Stimulated activated CD8-positive, alpha-beta memory T cell treated with anti-CD3 and anti-CD28 coated beads, Interleukin-15, amount 100 ng/mL, for 48 hours (primary cell): Measurements from ENCODE around the gene BOK.
"Not testable (repeated sequence)": the region's sequence is repeated elsewhere in the genome, so short reads cannot be mapped to it uniquely, and the experiment has no call there.

Source experiments
- DNase-seq, 2 donors: peaks; one replicate each; pipeline ENCODE4 v3.0.0-alpha.2; 2020; ENCODE audit warnings: low read depth in 2 of 2

BOK gene

DNA sequence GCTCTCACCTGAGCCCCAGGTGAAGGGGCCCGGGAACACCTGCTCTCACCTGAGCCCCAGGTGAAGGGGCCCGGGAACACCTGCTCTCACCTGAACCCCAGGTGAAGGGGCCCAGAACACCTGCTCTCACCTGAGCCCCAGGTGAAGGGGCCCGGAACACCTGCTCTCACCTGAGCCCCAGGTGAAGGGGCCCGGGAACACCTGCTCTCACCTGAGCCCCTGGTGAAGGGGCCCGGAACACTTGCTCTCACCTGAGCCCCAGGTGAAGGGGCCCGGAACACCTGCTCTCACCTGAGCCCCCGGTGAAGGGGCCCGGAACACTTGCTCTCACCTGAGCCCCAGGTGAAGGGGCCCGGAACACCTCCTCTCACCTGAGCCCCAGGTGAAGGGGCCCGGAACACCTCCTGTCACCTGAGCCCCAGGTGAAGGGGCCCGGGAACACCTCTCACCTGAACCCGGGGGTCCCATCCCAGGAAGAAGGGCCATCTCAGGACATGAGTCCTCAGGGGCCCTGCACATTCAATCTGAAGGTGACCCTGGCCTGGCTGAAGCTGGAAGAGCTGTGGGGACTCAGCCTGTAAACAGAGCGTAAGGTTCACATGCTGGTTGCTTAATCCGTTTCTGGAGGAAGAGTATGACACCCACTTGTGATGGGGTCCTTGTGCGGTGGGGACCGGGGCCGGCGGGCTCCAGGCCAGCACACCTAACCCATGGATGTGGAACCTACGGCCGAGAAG is 14.5 kb downstream of the BOK start:
- DNase-seq: not testable (repeated sequence)

DNA sequence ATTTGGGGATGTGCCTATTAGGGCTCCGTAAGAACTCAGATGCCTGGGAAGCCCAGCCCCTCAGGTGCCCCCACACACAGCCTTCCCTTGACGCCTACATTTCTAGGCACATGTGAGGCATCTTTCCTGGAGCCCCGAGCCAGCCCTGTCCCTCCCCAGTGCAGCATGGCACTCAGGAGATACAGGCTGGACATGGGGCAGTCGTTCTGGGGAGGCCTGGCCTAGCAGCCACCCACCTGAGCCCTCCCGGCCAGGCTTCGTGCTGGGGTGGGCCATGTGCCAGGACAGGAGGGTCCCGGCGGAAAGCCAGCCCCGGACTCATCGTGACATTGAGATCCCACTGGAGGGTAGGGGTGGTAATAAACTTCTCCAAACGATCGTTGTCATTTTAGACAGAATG is 15.2 kb downstream of the BOK start:
- DNase-seq: no peak

- no peak for DNase-seq
Observed at GRCh38 chr2:241574911-241575623, 16.5 kb downstream of the BOK start.

DNA sequence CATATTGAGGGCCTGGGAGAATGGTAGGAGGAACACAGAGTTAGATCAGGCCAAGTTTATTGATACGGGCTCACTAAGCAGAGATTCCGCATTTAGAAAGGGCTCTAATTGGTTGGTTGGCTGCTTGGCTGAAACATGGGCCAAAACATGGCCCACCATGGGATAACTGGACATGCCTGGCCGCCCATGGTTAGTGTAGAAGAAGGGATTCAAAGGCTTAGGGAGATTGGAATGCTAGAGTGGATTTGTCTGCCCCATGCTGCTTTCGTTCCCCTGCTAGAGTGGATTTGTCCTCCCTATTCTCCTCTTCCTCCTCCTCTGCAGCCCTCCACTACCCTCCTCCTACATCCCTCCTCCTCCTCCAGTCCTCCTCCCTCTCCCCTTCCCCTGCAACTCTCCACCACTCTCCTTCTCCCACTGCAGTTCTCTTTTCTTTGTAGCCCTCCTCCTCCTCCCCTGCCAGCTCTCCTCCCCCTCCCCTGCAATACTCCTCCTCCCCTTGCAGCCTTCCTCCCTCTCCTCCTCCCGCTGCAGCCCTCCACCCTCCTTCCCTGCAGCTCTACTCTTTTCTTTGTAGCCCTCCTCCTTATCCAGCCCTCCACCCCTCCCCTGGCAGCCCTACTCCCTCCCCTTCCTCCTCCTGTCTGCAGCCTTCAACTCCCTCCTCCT is 17.2 kb downstream of the BOK start:
- no peak for DNase-seq

- no peak for DNase-seq
Observed at GRCh38 chr2:241576293-241576654, 17.7 kb downstream of the BOK start.

DNA sequence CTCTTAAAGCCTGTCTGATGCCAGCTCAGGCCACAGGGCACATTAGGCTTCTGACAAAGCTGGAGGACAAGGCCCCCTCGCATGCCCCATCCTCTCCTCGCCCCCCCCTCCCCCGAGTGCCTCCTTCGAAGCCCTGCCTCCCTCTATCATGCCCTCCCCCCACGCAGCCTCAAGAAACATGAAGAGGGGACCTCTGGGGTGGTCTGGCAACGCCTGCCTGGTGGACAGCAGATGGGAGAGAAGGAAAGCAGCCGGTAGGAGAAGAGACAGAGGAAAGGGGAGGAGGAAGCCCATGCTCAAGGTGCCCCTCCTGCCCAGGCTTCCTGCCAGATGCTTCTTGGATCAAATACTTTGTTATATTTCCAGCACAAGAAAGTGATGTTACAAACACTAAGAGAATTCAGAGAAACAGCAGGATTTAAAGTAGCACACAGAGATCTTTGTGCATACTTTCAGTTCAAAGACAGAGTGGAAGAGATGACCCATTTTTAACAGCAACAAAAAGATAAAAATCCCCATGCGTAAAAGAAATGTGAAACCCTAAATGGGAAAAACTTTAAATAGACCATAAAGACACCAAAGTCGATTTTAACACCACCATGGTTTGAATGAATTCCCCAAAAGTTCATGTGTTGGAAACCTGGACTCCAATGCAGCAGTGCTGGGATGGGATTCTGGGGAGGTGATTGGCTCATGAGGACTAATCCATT is 19.0 kb downstream of the BOK start:
- no peak for DNase-seq

- no peak for DNase-seq
Observed at GRCh38 chr2:241579281-241579680, 20.7 kb downstream of the BOK start.

GRCh38 chr2:241582328-241582727 is 23.8 kb downstream of the BOK start:
- DNase-seq: no peak

DNA sequence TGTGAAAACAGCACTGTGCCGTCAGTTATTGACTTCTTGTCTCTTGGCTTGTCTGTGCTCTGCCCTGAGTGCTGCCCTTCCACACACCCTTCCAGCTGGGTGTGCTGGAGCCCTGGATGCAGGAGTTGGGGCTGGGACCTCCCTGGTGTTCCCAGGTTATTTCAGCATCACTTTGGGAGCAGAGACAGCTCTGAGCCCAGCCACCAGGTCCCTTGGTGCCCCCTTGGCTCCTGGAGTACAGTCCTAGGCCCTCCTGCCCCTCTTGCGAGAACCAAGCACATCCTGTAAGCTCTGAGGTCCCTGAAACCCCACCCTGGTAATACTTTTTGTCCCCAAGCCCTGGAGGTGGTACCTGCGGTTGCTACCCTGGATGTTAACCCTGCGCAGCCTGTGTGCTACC is 24.3 kb downstream of the BOK start:
- no peak for DNase-seq

DNA sequence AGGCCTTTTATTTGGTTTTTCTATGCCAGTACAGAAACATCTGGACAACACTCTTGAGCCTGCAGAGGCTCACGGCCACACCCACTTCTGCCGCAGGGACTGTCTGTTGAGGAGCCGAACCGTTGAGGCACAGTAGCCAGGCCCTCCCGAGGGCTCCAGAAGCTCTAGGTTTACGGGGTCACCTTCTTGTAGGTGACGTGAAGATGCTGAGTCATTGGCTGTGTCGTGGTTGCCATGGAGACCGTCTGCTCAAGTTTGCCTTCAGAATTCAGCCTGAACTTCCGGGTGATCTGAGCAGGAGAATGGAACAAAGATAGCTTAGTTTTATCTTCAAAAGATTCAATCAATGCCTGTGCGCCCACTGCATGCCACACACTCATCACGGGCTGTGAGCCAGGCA is 25.9 kb downstream of the BOK start:
- DNase-seq: no peak

DNA sequence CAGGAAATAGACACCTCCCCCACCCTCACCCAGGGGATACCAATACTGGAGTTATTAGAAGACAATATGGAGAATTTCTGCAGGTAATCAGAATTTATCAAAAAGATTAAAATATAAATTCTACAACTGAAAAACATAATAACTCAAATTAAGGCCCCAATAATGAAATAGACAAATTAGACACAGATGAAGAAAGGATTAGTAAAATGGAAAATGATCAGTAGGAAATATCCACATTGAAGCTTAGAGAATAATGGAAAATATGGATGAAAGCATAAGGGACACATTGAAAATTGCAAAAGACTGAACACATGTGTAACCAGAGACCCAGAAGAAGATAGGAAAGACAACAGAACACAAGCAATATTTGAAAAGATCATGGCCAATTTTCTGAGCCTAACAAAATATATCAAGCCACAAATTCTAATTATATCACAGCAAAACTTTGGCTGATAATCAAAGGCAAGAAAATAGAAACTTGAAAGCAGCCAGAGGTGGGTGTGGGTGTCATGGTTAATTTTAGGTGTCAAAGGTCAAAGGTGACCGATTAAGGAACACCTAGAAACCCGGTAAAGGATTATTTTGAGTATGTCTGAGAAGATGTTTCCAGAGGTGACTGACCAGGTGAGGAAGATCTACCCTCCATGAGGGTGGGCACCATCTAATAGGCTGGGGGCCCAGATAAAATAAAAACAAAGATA is 28.2 kb downstream of the BOK start:
- DNase-seq: no peak

GRCh38 chr2:241589863-241590262 is 31.3 kb downstream of the BOK start:
- not testable (repeated sequence) for DNase-seq

DNA sequence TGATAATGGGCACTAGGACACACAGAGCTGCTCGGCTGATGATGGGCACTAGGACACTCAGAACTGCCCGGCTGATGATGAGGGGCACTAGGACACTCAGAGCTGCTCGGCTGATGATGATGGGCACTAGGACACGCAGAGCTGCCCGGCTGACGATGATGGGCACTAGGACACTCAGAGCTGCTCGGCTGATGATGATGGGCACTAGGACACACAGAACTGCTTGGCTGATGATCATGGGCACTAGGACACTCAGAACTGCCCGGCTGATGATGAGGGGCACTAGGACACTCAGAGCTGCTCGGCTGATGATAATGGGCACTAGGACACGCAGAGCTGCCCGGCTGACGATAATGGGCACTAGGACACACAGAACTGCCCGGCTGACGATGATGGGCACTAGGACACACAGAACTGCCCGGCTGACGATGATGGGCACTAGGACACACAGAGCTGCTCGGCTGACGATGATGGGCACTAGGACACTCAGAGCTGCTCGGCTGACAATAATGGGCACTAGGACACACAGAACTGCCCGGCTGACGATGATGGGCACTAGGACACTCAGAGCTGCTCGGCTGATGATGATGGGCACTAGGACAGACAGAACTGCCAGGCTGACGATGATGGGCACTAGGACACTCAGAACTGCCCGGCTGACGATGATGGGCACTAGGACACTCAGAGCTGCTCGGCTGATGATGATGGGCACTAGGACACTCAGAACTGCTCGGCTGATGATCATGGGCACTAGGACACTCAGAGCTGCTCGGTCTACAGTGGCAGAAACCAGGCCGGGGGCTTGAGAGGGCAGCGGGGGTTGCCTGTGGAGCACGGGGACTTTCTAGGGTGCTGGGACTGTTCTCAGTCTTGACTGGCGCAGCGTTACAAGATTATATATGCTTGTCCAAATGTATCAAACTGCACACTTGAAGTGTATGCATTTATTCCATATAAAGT is 32.2 kb downstream of the BOK start:
- not testable (repeated sequence) for DNase-seq

GRCh38 chr2:241592126-241592845 is 33.7 kb downstream of the BOK start:
- DNase-seq: no peak

GRCh38 chr2:241593271-241593670 is 34.7 kb downstream of the BOK start:
- DNase-seq: no peak

DNA sequence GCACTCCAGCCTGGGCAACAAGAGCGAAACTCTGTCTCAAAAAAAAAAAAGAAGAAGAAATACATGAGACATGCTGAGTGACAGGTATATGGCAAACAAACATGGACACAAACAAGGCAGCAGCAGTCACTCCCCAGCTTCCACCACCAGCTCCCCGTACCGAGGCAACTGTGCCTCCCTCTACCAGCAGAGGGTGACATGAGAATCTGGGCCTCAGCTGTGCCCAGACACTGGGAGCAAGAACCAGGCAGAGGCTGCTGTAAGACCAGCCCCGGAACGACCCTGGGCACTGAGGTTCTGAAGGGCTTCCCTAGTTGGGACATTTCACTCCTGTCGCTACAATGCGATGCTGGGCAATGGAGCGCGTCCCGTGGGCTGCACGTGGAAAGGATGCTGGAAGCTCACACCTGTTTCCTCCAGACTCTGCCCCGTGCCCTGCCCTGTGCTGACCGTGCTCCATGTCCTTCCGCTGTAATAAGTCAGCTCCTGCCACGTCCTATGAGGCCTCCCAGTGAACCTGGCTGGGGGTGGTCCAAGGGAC is 37.1 kb downstream of the BOK start:
- no peak for DNase-seq

- no peak for DNase-seq
Observed at GRCh38 chr2:241597561-241597960, 39.0 kb downstream of the BOK start.

DNA sequence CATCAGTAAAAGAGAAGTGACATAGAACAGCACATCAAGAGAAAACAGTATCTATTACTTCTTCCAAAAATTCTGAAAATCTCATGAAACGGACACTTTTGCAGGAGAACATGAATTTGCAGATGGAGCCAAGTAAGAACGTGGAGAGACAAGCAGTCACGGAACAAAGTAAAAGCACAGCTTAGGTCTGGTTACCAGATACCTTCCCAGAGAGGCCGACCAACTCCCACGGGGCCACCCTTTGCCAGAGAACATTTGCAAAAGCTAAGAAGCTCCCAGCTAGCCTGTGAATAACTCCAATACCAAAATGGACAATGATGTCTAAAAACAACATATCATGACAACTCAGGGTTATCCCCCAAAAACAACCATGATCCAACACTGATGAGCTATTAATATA is 39.5 kb downstream of the BOK start:
- DNase-seq: no peak

DNA sequence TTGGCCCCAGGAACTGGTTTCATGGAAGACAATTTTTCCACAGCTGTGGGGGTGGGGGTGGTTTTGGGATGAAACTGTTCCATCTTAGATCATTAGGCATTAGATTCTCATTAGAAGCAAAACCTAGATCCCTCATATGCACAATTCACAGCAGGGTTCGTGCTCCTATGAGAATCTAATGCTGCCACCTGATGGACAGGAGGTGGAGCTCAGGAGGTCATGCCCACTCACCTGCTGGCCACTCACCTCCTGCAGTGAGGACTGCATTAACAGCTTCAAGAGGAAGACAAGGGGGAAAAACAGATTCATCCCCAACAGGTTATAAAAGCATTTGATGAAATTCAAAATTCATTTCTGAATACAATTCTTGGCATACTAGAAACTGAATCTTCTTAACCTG is 39.9 kb downstream of the BOK start:
- DNase-seq: no peak

DNA sequence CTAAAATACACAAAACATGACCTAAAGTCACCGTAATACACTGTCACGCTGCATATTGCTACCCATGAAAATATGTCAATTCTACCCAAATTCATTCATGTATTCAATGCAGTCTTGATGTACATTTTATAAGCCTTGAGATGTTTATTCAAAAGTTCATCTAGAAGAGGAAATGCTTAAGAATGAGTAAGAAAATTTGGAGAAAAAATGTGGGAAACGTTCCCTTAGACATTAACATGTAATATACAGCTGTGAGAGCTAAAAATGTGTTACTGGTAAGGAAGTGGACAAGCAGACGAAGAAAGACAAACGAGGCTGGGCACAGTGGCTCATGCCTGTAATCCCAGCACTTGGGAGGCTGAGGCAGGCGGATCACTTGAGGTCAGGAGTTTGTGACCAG is 41.1 kb downstream of the BOK start:
- DNase-seq: no peak
